C4-2B (cell line): Measurements from ENCODE around the gene PPWD1.

Experiments used
- CTCF ChIP-seq: fragments of 450-650 bp; conservative IDR thresholded peaks from 2 replicates; pipeline ENCODE4 v1.5.1; 2017; ENCODE audit warnings: mild to moderate bottlenecking
- ZFX ChIP-seq: fragments of 450-650 bp; IDR thresholded peaks from 2 replicates; pipeline ENCODE4 v1.6.1; 2017

- TF ChIP-seq CTCF = no peak
- no peak for TF ChIP-seq ZFX
These were observed 7.6 kb downstream of the PPWD1 start for GRCh38 chr5:65570598-65571226.
